PC-9 (cell line): ENCODE data around the gene ADARB2.

Source experiments
- EZH2 ChIP-seq: fragments of 200-600 bp; sonication (generic); IDR thresholded peaks from 2 replicates; pipeline ENCODE4 v1.8.0; 2017; ENCODE audit warnings: antibody characterized with exemption, low read depth
- TF ChIP-seq, protein P1 (sequence below): fragments of 200-600 bp; sonication (generic); conservative IDR thresholded peaks from 2 replicates; pipeline ENCODE4 v1.6.1; 2017; ENCODE audit warnings: mixed run types, antibody characterized with exemption, mild to moderate bottlenecking, moderate library complexity

- TF ChIP-seq, protein P1, sequence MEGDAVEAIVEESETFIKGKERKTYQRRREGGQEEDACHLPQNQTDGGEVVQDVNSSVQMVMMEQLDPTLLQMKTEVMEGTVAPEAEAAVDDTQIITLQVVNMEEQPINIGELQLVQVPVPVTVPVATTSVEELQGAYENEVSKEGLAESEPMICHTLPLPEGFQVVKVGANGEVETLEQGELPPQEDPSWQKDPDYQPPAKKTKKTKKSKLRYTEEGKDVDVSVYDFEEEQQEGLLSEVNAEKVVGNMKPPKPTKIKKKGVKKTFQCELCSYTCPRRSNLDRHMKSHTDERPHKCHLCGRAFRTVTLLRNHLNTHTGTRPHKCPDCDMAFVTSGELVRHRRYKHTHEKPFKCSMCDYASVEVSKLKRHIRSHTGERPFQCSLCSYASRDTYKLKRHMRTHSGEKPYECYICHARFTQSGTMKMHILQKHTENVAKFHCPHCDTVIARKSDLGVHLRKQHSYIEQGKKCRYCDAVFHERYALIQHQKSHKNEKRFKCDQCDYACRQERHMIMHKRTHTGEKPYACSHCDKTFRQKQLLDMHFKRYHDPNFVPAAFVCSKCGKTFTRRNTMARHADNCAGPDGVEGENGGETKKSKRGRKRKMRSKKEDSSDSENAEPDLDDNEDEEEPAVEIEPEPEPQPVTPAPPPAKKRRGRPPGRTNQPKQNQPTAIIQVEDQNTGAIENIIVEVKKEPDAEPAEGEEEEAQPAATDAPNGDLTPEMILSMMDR = no peak
- no peak for TF ChIP-seq EZH2
Measured at GRCh38 chr10:1669433-1669832, 67.9 kb downstream of the ADARB2 start.
